WTC11 (cell line): ENCODE data around the gene PRDX2. TPM values are rescaled to one million over a fixed set of nuclear protein-coding genes. Genes with fewer than 3 reads are reported as not detected.

ENCODE experiments used
- ATAC-seq: fragments of 200-7000 bp; cut with Tn5 transposase; 2 replicates; pipeline ENCODE4 v1.10.0; 2021; ENCODE audit warnings: mild to moderate bottlenecking, moderate library complexity
- CTCF ChIA-PET: fragments of 300-600 bp; sonication (Branson Sonifier 250); formaldehyde crosslinking; loops from one replicate; lab custom pipeline; 2021; ENCODE audit warnings: antibody characterized with exemption; lab: Charles Lee
- POLR2A ChIA-PET: fragments of 350-600 bp; sonication (Branson Sonifier 250); formaldehyde crosslinking; loops from one replicate; lab custom pipeline; 2021; ENCODE audit warnings: antibody characterized with exemption; lab: Charles Lee
- DNase-seq: peaks from one replicate; pipeline ENCODE4 v3.0.0; 2021; ENCODE audit warnings: low spot score
- H3K27ac Mint-ChIP-seq: 2 replicates; pipeline ENCODE4 v1.8.0; 2021; ENCODE audit warnings: mixed read lengths
- H3K27me3 Mint-ChIP-seq: 2 replicates; pipeline ENCODE4 v1.8.0; 2021; ENCODE audit warnings: low read depth, mild to moderate bottlenecking, moderate library complexity, mixed read lengths
- H3K36me3 Mint-ChIP-seq: 2 replicates; pipeline ENCODE4 v1.8.0; 2021; ENCODE audit warnings: mixed read lengths
- H3K4me1 Mint-ChIP-seq: 2 replicates; pipeline ENCODE4 v1.8.0; 2022; ENCODE audit warnings: mixed read lengths
- H3K4me3 Mint-ChIP-seq: 2 replicates; pipeline ENCODE4 v1.8.0; 2021; ENCODE audit warnings: mild to moderate bottlenecking, moderate library complexity, mixed read lengths
- H3K9me3 Mint-ChIP-seq: 2 replicates; pipeline ENCODE4 v1.8.0; 2021; ENCODE audit warnings: mixed read lengths
- ARID4B ChIP-seq: sonication (generic); formaldehyde crosslinking; IDR thresholded peaks from 2 replicates; pipeline ENCODE4 v1.8.0; 2023; ENCODE audit warnings: missing genetic modification reagents, mild to moderate bottlenecking, borderline replicate concordance
- E2F1 ChIP-seq: sonication (generic); formaldehyde crosslinking; IDR thresholded peaks from 2 replicates; pipeline ENCODE4 v1.8.0; 2022; ENCODE audit warnings: mild to moderate bottlenecking, missing genetic modification reagents
- ESRRA ChIP-seq: sonication (generic); formaldehyde crosslinking; IDR thresholded peaks from 2 replicates; pipeline ENCODE4 v1.8.1; 2022; ENCODE audit warnings: mild to moderate bottlenecking, missing genetic modification reagents, borderline replicate concordance
- HMGXB4 ChIP-seq: sonication (generic); formaldehyde crosslinking; IDR thresholded peaks from 2 replicates; pipeline ENCODE4 v1.8.1; 2023; ENCODE audit warnings: mild to moderate bottlenecking, moderate library complexity, missing genetic modification reagents
- MYBL2 ChIP-seq: sonication (generic); formaldehyde crosslinking; IDR thresholded peaks from 2 replicates; pipeline ENCODE4 v1.8.1; 2023; ENCODE audit warnings: mild to moderate bottlenecking, moderate library complexity, missing genetic modification reagents
- PRDM15 ChIP-seq: sonication (generic); formaldehyde crosslinking; IDR thresholded peaks from 2 replicates; pipeline ENCODE4 v1.8.0; 2022; ENCODE audit warnings: missing genetic modification reagents
- SP1 ChIP-seq: sonication (generic); formaldehyde crosslinking; conservative IDR thresholded peaks from 2 replicates; pipeline ENCODE4 v1.8.1; 2022; ENCODE audit warnings: missing genetic modification reagents
- TCF7 ChIP-seq: sonication (generic); formaldehyde crosslinking; IDR thresholded peaks from 2 replicates; pipeline ENCODE4 v1.8.0; 2022; ENCODE audit warnings: mild to moderate bottlenecking, low read depth, missing genetic modification reagents, moderate library complexity
- total RNA-seq: library from RNA; stranded (reverse); gene quantifications from 3 replicates; pipeline ENCODE4 v1.2.3, GENCODE V29; 2021

The PRDX2 gene
- total RNA-seq, 1 experiment from 2014 or later, result 378 TPM

- ATAC-seq, result peak; percentile 24; the same call in 1 of the 2 replicates
- TF ChIP-seq PRDM15 (CRISPR knock-in tag), result peak; percentile 63
- no peak for TF ChIP-seq E2F1 (CRISPR knock-in tag)
- Mint-ChIP-seq H3K4me3 (peak overlapping the region; percentile 69), H3K9me3 (no peaks in the 10 kb centered on the region), H3K27me3 (peaks cover 49% of the 10 kb centered on the region), H3K4me1 (peaks cover 13% of the 10 kb centered on the region), H3K27ac (no peak overlapping the region), H3K36me3 (peaks cover 10% of the 10 kb centered on the region)
- ChIA-PET POLR2A (interaction anchor here (0.5 to 1.2 kb wide), 4 partner anchors 18 to 124 kb away, joined by 3 to 9 read pairs (median 4); partner anchors contain the start of gene TRIR), CTCF (interaction anchor here (1.4 to 2.5 kb wide), 6 partner anchors 8 to 133 kb away, joined by 3 to 17 read pairs (median 4); partner anchors contain the start of gene GET3)
- DNase-seq, result no peak
Measured at GRCh38 chr19:12752056-12752781, 49.4 kb downstream of the PRDX2 start.

- no peak within 1 kb of the TSS for H3K27ac Mint-ChIP-seq
- H3K36me3 Mint-ChIP-seq, result peaks cover 13% of the 10 kb centered on the region
- ChIA-PET CTCF (interaction anchor here (1.4 to 2.5 kb wide), 5 partner anchors 9 to 121 kb away, joined by 3 to 17 read pairs (median 5); partner anchors contain the start of gene GET3), POLR2A (no interaction called here)
- peaks cover 13% of the 10 kb centered on the region for H3K4me1 Mint-ChIP-seq
- ATAC-seq, result peak; percentile 74
- 0 out of 2 replicates have a peak, but pooled peaks have one; percentile 28 for TF ChIP-seq ARID4B (CRISPR knock-in tag)
- 0 out of 2 replicates have a peak, but pooled peaks have one; percentile 57 for TF ChIP-seq SP1 (CRISPR knock-in tag)
- no peak for TF ChIP-seq TCF7
- peaks cover 49% of the 10 kb centered on the region for H3K27me3 Mint-ChIP-seq
- peak within 1 kb of the TSS; percentile 69 for H3K4me3 Mint-ChIP-seq
- DNase-seq, result peak; percentile 61
- H3K9me3 Mint-ChIP-seq, result no peaks in the 10 kb centered on the region
Measured at GRCh38 chr19:12751635-12752034, 50.0 kb downstream of the PRDX2 start, which contains the start of gene BEST2. Gene BEST2, plus strand, starts transcription at chr19:12751791. Its CDS starts 802 bp downstream, at chr19:12752593.

- Mint-ChIP-seq H3K27ac (no peak overlapping the region), H3K36me3 (peaks cover 13% of the 10 kb centered on the region), H3K4me1 (peaks cover 13% of the 10 kb centered on the region), H3K9me3 (no peaks in the 10 kb centered on the region)
- ATAC-seq, result no peak
- ChIA-PET POLR2A (no interaction called here), CTCF (interaction anchor here (1.4 to 2.5 kb wide), 4 partner anchors 10 to 122 kb away, joined by 3 to 17 read pairs (median 6); partner anchors contain the start of gene GET3)
- TF ChIP-seq HMGXB4 (CRISPR knock-in tag) (no peak), ESRRA (no peak), MYBL2 (CRISPR knock-in tag) (no peak)
- TF ChIP-seq, all 79 proteins: peak for 0
- Mint-ChIP-seq H3K27me3 (peaks cover 44% of the 10 kb centered on the region), H3K4me3 (peak overlapping the region; percentile 6)
- DNase-seq, result no peak
Measured at GRCh38 chr19:12750851-12751250, 50.7 kb downstream of the PRDX2 start.
